Measurements from ENCODE around the gene RERE.

- TF ChIP-seq CTCF (IDR thresholded peaks at IDR 0.05) (no peak), POLR2A (IDR thresholded peaks at IDR 0.05) (no peak)
Observed at GRCh38 chr1:8632102-8632501, 185.3 kb downstream of the RERE start.

All from body of pancreas (tissue), 4 donors.